ENCODE measurements around the gene DAAM1. TPM values are rescaled to one million over a fixed set of nuclear protein-coding genes. Genes with fewer than 3 reads are reported as not detected.

The DAAM1 gene
- total RNA-seq, 2 experiments from 2014 or later, result 22.2 to 22.4 TPM

DNA sequence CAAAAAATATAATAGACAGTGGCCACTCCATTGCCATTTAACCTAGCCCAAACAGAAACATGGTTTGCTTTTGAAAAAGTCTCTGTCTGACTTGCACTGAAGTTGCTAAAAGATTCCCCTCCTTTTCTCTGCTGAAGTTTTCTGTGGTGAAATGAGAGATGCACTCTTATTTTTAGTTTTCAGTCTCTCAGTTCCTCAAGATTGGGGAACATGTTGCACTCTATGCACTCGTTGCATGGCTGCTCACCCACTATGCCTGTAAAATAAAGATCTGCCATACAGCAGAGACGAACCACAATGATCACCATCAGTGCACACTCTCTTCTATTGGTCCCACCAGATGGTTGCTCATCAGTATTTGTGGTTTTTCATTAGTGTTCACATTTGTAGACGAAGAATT, 13.1 kb upstream of the DAAM1 start:
- peaks cover 4% of the 10 kb centered on the region for H3K27me3 Mint-ChIP-seq
- no peak overlapping the region for H3K4me3 Mint-ChIP-seq
- ChIA-PET POLR2A (no interaction called here), CTCF (no interaction called here)
- H3K4me1 Mint-ChIP-seq, result peaks cover 2% of the 10 kb centered on the region
- no peak overlapping the region for H3K27ac Mint-ChIP-seq
- H3K9me3 Mint-ChIP-seq, result no peaks in the 10 kb centered on the region
- no peak for DNase-seq
- no peaks in the 10 kb centered on the region for H3K36me3 Mint-ChIP-seq (ENCODE audit: low read depth)

- Mint-ChIP-seq H3K4me3 (no peak overlapping the region), H3K27me3 (peaks cover 4% of the 10 kb centered on the region), H3K36me3 (ENCODE audit: low read depth) (no peaks in the 10 kb centered on the region), H3K9me3 (no peaks in the 10 kb centered on the region), H3K27ac (no peak overlapping the region), H3K4me1 (peaks cover 2% of the 10 kb centered on the region)
- no peak for DNase-seq
- CTCF ChIA-PET, result no interaction called here
- POLR2A ChIA-PET, result no interaction called here
Measured at GRCh38 chr14:59176765-59177164, 11.7 kb upstream of the DAAM1 start.

- Mint-ChIP-seq H3K36me3 (ENCODE audit: low read depth) (no peaks in the 10 kb centered on the region), H3K27me3 (peaks cover 2% of the 10 kb centered on the region), H3K4me3 (no peak overlapping the region), H3K27ac (no peak overlapping the region), H3K9me3 (no peaks in the 10 kb centered on the region), H3K4me1 (peaks cover 2% of the 10 kb centered on the region)
- no peak for DNase-seq
- ChIA-PET CTCF (no interaction called here), POLR2A (no interaction called here)
Measured at GRCh38 chr14:59177262-59177661, 11.2 kb upstream of the DAAM1 start.

DNA sequence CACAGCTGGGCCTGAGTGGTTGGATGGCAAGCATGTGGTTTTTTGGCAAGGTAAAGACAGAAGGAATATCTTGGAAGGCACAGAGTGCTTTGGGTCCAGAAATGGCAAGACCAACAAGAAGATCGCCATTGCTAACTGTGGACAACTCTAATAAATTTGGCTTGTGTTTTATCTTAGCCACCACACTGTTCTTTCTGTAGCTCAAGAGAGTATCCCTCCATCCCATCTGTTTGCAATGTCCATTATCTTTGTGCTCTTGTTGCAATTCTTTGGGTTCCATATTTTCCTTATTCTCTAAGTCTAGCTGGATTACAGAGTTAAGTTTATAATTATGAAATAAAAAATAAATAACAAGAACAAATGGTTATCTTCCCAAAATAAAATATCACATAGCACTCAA, 6.7 kb upstream of the DAAM1 start:
- Mint-ChIP-seq H3K27me3 (peaks cover 19% of the 10 kb centered on the region), H3K36me3 (ENCODE audit: low read depth) (no peaks in the 10 kb centered on the region), H3K4me3 (no peak overlapping the region), H3K9me3 (no peaks in the 10 kb centered on the region), H3K27ac (no peak overlapping the region), H3K4me1 (peaks cover 8% of the 10 kb centered on the region)
- ChIA-PET POLR2A (no interaction called here), CTCF (no interaction called here)
- no peak for DNase-seq

GRCh38 chr14:59182641-59183040, 5.8 kb upstream of the DAAM1 start:
- Mint-ChIP-seq H3K36me3 (ENCODE audit: low read depth) (no peaks in the 10 kb centered on the region), H3K9me3 (no peaks in the 10 kb centered on the region), H3K27me3 (peaks cover 24% of the 10 kb centered on the region), H3K4me3 (no peak overlapping the region), H3K4me1 (peaks cover 12% of the 10 kb centered on the region), H3K27ac (no peak overlapping the region)
- DNase-seq, result no peak
- ChIA-PET CTCF (no interaction called here), POLR2A (no interaction called here)

DNA sequence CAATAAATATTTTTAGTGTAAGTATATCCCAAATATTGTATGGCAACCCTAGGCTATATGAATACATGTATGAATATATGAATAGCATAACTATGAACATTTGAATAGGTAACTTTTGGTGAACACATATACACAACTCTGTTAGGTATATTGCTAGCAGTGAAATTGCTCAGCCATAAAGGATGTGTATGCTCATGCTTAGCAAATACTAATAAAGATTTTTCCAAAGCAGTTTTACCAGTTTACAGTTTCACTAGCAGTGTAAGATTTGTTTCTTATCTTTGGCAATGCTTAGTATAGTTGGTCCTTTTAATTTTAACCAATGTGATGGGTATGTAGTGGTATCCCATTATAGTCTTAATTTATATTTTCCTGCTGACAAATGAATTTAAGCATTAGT, 5.3 kb upstream of the DAAM1 start:
- no peak overlapping the region for H3K27ac Mint-ChIP-seq
- H3K27me3 Mint-ChIP-seq, result peaks cover 24% of the 10 kb centered on the region
- no peak overlapping the region for H3K4me3 Mint-ChIP-seq
- no peaks in the 10 kb centered on the region for H3K9me3 Mint-ChIP-seq
- H3K36me3 Mint-ChIP-seq (ENCODE audit: low read depth), result no peaks in the 10 kb centered on the region
- peaks cover 13% of the 10 kb centered on the region for H3K4me1 Mint-ChIP-seq
- ChIA-PET CTCF (no interaction called here), POLR2A (no interaction called here)
- no peak for DNase-seq

DNA sequence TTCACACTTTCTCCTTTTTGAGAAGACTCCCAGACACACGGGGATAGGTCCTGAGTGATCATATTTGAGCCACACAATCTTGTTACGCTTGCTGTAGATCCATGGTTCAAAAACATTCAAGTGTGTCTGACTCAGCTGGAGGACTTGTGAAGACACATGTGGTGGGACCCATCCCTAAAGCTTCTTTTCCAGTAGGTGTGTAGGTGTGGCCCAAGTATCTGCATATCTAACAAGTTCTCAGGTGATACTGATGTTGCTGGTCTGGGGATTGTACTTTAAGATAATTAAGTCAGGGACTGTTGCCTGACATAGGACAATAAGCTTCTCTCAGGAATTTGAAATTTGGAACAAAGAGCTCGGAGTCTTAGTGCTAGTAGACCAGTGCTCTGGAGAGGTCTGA, 4.1 kb upstream of the DAAM1 start:
- Mint-ChIP-seq H3K4me1 (peaks cover 11% of the 10 kb centered on the region), H3K36me3 (ENCODE audit: low read depth) (no peaks in the 10 kb centered on the region), H3K9me3 (no peaks in the 10 kb centered on the region)

GRCh38 chr14:59185676-59186075, 2.8 kb upstream of the DAAM1 start:
- Mint-ChIP-seq H3K36me3 (ENCODE audit: low read depth) (no peaks in the 10 kb centered on the region), H3K4me1 (peaks cover 21% of the 10 kb centered on the region), H3K27me3 (peaks cover 22% of the 10 kb centered on the region), H3K9me3 (no peaks in the 10 kb centered on the region), H3K4me3 (no peak overlapping the region), H3K27ac (no peak overlapping the region)
- ChIA-PET CTCF (interaction anchor here (0.6 kb wide), 1 partner anchor 575 kb away, joined by 4 read pairs; no protein-coding TSS in a partner anchor), POLR2A (no interaction called here)
- no peak for DNase-seq

More for the DNA sequence above, 4.1 kb upstream of the DAAM1 start:
- H3K27ac Mint-ChIP-seq, result no peak overlapping the region
- ChIA-PET POLR2A (no interaction called here), CTCF (no interaction called here)
- peaks cover 22% of the 10 kb centered on the region for H3K27me3 Mint-ChIP-seq
- H3K4me3 Mint-ChIP-seq, result no peak overlapping the region
- DNase-seq, result no peak

DNA sequence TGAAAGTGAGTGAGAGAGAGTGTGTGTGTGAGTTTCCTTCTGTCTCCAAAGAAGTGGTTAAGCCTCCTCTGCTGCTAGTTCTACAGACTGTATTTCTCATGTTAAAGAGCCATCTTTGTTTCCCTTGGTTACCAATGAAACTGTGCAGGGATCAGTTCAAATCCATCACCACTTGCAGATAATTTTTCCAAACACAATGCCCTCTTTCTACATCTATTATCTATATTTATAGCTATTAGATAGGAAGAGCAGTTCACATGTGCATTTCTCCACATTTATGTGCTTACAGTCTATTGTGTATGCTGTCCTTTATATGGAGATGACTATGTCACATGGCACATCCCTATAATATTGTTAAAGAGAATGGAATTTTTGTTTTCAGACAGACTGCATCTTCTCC, 2.2 kb upstream of the DAAM1 start:
- POLR2A ChIA-PET, result no interaction called here
- Mint-ChIP-seq H3K4me3 (no peak overlapping the region), H3K36me3 (ENCODE audit: low read depth) (no peaks in the 10 kb centered on the region), H3K27ac (no peak overlapping the region), H3K4me1 (peaks cover 21% of the 10 kb centered on the region), H3K27me3 (peaks cover 22% of the 10 kb centered on the region), H3K9me3 (no peaks in the 10 kb centered on the region)
- CTCF ChIA-PET, result interaction anchor here (0.6 kb wide), 1 partner anchor 576 kb away, joined by 4 read pairs; no protein-coding TSS in a partner anchor
- no peak for DNase-seq

- CTCF ChIA-PET, result interaction anchor here (1.8 kb wide), 1 partner anchor 257 kb away, joined by 6 read pairs; no protein-coding TSS in a partner anchor
- H3K27me3 Mint-ChIP-seq, result peaks cover 22% of the 10 kb centered on the region
- POLR2A ChIA-PET, result no interaction called here
Measured at GRCh38 chr14:59187118-59187517, 1.3 kb upstream of the DAAM1 start.

GRCh38 chr14:59187802-59188460, 536 bp upstream of the DAAM1 start:
- Mint-ChIP-seq H3K9me3 (no peaks in the 10 kb centered on the region), H3K4me1 (peaks cover 26% of the 10 kb centered on the region), H3K27ac (peak overlapping the region; percentile 18), H3K4me3 (peak overlapping the region; percentile 86), H3K27me3 (peaks cover 20% of the 10 kb centered on the region), H3K36me3 (ENCODE audit: low read depth) (no peaks in the 10 kb centered on the region)
- peak; percentile 48 for DNase-seq
- ChIA-PET CTCF (interaction anchor here (1.2 to 1.8 kb wide), 2 partner anchors 53 to 256 kb away, joined by 5 to 6 read pairs; no protein-coding TSS in a partner anchor), POLR2A (interaction anchor here (0.6 to 2.4 kb wide), 6 partner anchors 20 to 737 kb away, joined by 3 to 19 read pairs (median 8); partner anchors contain the start of genes JKAMP and L3HYPDH)

More at GRCh38 chr14:59187118-59187517, 1.3 kb upstream of the DAAM1 start:
- Mint-ChIP-seq H3K36me3 (ENCODE audit: low read depth) (no peaks in the 10 kb centered on the region), H3K9me3 (no peaks in the 10 kb centered on the region), H3K4me3 (peak overlapping the region; percentile 86), H3K4me1 (peaks cover 26% of the 10 kb centered on the region), H3K27ac (no peak overlapping the region)
- no peak for DNase-seq

DNA sequence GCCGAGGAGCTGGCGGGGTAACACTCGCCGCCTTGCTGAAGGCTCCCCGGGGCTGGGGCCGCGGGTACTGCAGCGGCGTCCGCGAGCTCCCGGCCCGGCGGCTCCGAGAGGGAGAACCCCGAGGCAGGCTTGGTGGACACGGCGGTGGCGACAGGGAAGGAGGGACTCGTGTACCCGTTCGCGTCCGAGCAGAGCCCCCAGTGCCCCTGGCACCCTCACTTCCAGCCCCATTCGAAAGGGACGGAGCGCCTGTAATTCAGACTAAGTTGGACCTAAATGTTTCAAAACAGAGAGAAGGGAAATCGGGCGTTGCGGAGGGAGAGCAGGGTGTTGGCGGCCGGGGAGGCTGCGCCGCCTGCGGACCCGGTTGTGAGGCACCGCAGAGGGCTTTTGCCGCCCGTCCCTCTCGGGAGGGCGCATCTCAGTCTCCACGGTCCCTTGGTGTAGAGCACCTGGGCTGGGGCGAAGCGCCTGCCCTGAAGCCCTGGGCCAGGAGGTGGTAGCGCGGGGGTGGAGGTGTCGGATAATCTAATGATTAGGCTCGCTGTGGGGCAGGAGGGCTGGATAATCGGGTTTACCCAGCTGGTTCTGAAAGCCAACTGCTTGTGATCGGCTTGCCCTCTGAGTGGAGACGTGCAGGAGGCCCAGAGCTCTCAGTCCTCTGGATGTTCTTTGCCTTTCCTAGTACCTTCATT, 771 bp downstream of the DAAM1 start:
- peak overlapping the region; percentile 86 for H3K4me3 Mint-ChIP-seq
- DNase-seq, result peak; percentile 45
- no peaks in the 10 kb centered on the region for H3K36me3 Mint-ChIP-seq (ENCODE audit: low read depth)
- peaks cover 17% of the 10 kb centered on the region for H3K27me3 Mint-ChIP-seq
- ChIA-PET POLR2A (interaction anchor here (0.6 to 2.4 kb wide), 10 partner anchors 76 to 1921 kb away, joined by 3 to 19 read pairs (median 5); partner anchors contain the start of genes AP5M1, EXOC5, JKAMP and KIAA0586), CTCF (interaction anchor here (1.2 to 1.8 kb wide), 3 partner anchors 54 to 255 kb away, joined by 4 to 6 read pairs (median 5); no protein-coding TSS in a partner anchor)
- peaks cover 26% of the 10 kb centered on the region for H3K4me1 Mint-ChIP-seq
- no peaks in the 10 kb centered on the region for H3K9me3 Mint-ChIP-seq
- H3K27ac Mint-ChIP-seq, result peak overlapping the region; percentile 73

DNA sequence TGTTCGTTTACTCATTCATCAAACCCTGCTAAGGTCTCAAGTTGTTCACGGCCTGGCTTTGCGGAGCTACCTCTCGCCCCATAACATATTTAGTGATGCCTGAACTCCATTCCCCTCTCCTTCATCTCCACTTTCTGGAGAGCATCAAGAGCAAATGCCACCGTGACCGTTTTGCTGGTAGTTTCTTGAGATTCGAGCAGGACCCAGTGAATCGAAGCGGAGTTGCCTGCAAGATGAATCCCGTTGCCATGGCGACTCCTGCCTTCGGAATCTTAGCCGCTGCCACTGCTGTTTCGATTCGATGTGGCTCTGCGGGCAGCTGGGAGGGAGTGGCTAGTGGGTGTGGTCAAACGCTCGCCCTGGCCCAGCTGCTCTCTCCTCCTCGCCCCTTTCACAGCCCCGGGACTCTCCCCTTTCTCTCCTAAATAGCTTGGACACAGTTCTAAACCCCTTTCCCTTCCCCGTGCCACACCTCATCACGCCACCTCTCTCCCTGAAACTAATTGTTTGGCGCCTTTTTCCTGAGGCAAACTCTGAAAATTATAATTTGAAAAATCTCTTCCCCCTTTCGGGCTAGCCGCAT, 1.4 kb downstream of the DAAM1 start:
- Mint-ChIP-seq H3K9me3 (no peaks in the 10 kb centered on the region), H3K36me3 (ENCODE audit: low read depth) (no peaks in the 10 kb centered on the region), H3K27me3 (peaks cover 16% of the 10 kb centered on the region), H3K27ac (peak overlapping the region; percentile 73), H3K4me1 (peaks cover 26% of the 10 kb centered on the region), H3K4me3 (peak overlapping the region; percentile 86)
- peak; percentile 88 for DNase-seq
- ChIA-PET POLR2A (interaction anchor here (1.2 to 2.4 kb wide), 9 partner anchors 85 to 1921 kb away, joined by 3 to 19 read pairs (median 7); partner anchors contain the start of genes AP5M1, EXOC5, JKAMP and KIAA0586), CTCF (interaction anchor here (1.2 kb wide), 1 partner anchor 66 kb away, joined by 4 read pairs; no protein-coding TSS in a partner anchor)

Measured in activated CD4-positive, alpha-beta memory T cell treated with anti-CD3 and anti-CD28 coated beads, Interleukin-2, amount 10 ng/mL, durations not matched to agents 7 days and 5 days (primary cell).